Heart left ventricle (tissue), 16 donors: ENCODE results near the gene HCN4. TPM values are rescaled to one million over a fixed set of nuclear protein-coding genes. Genes with fewer than 3 reads are reported as not detected.

Source experiments
- ATAC-seq, 4 donors: fragments of 200-7000 bp; cut with Tn5 transposase; one replicate each; pipeline ENCODE4 v1.9.1; 2020 to 2022; ENCODE audit warnings: moderate library complexity in 4 of 4, mild to moderate bottlenecking in 3 of 4, moderate number of reproducible peaks in 1 of 4
- DNase-seq, 5 donors: peaks; one replicate each; pipeline ENCODE4 v3.0.0-alpha.2; 2020
- H3K27ac ChIP-seq, 12 donors: fragments of 200-600 bp; sonication (generic) in 4 of 12; one replicate each; pipeline versions ENCODE4 v1.5.0 to v1.8.0; 2016 to 2022; ENCODE audit warnings: mild to moderate bottlenecking in 2 of 12
- H3K27me3 ChIP-seq, 9 donors: fragments of 200-600 bp; sonication (generic) in 2 of 9; one replicate each; pipeline versions ENCODE4 v1.5.1 to v1.8.0; 2016 to 2022; ENCODE audit warnings: mild to moderate bottlenecking in 3 of 9
- H3K36me3 ChIP-seq, 9 donors: fragments of 200-600 bp; sonication (generic) in 2 of 9; one replicate each; pipeline versions ENCODE4 v1.5.0 to v1.8.0; 2018 to 2022; ENCODE audit warnings: mild to moderate bottlenecking in 2 of 9
- H3K4me1 ChIP-seq, 12 donors: fragments of 200-600 bp; sonication (generic) in 4 of 12; one replicate each; pipeline versions ENCODE4 v1.5.0 to v1.8.0; 2016 to 2022; ENCODE audit warnings: mild to moderate bottlenecking in 3 of 12
- H3K4me3 ChIP-seq, 12 donors: fragments of 200-600 bp; sonication (generic) in 4 of 12; one replicate each; pipeline versions ENCODE4 v1.5.0 to v1.8.0; 2017 to 2022; ENCODE audit warnings: mild to moderate bottlenecking in 9 of 12, moderate library complexity in 4 of 12
- H3K9me3 ChIP-seq, 12 donors: fragments of 200-600 bp; sonication (generic) in 4 of 12; one replicate each; pipeline versions ENCODE4 v1.5.0 to v1.8.0; 2016 to 2022; ENCODE audit warnings: mild to moderate bottlenecking in 1 of 12
- POLR2A ChIP-seq, 2 donors: fragments of 450-650 bp; IDR thresholded peaks; one replicate each; pipeline ENCODE4 v1.6.1; 2017; ENCODE audit warnings: antibody characterized with exemption in 2 of 2, mild to moderate bottlenecking in 2 of 2, moderate library complexity in 2 of 2
- WGBS, 4 donors: extraction: QIAGEN DNeasy Blood & Tissue Kit in 2 of 4; methylation state at CpG; one replicate each; pipeline versions ENCODE4 v1.1.5 to v1.1.7; 2013 to 2018; 5-methylcytosine and 5-hydroxymethylcytosine counted together
- intact Hi-C, 10 donors: fragments of 100-400 bp; cut with DNase I; formaldehyde crosslinking; loops; one replicate each; pipeline versions ENCODE4 v1.11.1 to v1.14.2; 2022
- polyA plus RNA-seq, 2 donors: library from polyadenylated mRNA; stranded (reverse); fragments of 200-250 nt; gene quantifications; one replicate each; pipeline ENCODE4 v1.2.3, GENCODE V29; 2013
- total RNA-seq, 9 donors: library from RNA; depleted of rRNA in 2 of 9; stranded (reverse); fragments of >200 nt in 2 of 9; fragmentation: NEBNext Ultra II Directional in 3 of 9; extraction: Animal tissue kit (Norgen Biotek cat#: 25700) in 3 of 9; gene quantifications; one replicate each; pipeline versions ENCODE4 v1.1.0 to v1.2.4, GENCODE V29; 2016 to 2023
- TF ChIP-seq, protein P1 (sequence below), 12 donors: fragments of 200-600 bp; sonication (generic) in 4 of 12; IDR thresholded peaks; one replicate each; pipeline versions ENCODE4 v1.5.0 to v1.8.0; 2018 to 2022; ENCODE audit warnings: antibody characterized with exemption in 12 of 12, mild to moderate bottlenecking in 5 of 12
- donor health status: ischemic (EF 13 %, LVEDD 7.1; RV severe dilation, severe dysfunction).
- donor health status: healthy with polysubstance abuse.
- donor health status: DM: no; HTN: yes; CAD: no.
- donor health status: DM: no; HTN: no; CAD: no.
- donor health status: ischemic (EF 25% LVEDD 6.9; RV normal size, moderate dysfunction).
- donor health status: ischemic (EF 25% LVEDD 5.7; RV mildly dilated, moderate dysfunction).
- donor health status: healthy.
- donor health status: DM: yes; HTN: yes; CAD: no.
- donor health status: ischemic (EF 35%, LVEDD 5.7; RV mildly dilated, moderate dysfunction).
- donor health status: nonischemic (EF 11% LVEDD 7.7; RV severe dilation, severe dysfunction).
- donor health status: DM: yes; HTN: yes; CAD: no.
- donor health status: PGD.
- donor health status: ischemic (EF 29% LVEDD 5.4; RV normal size, mild dysfunction).
- donor health status: nonischemic (EF 23%, LVEDD 6.1; RV moderate dilation, normal function).

The HCN4 gene
- total and polyA plus RNA-seq, 11 donors: 5.1 to 23.0 (median 8.4) TPM

DNA sequence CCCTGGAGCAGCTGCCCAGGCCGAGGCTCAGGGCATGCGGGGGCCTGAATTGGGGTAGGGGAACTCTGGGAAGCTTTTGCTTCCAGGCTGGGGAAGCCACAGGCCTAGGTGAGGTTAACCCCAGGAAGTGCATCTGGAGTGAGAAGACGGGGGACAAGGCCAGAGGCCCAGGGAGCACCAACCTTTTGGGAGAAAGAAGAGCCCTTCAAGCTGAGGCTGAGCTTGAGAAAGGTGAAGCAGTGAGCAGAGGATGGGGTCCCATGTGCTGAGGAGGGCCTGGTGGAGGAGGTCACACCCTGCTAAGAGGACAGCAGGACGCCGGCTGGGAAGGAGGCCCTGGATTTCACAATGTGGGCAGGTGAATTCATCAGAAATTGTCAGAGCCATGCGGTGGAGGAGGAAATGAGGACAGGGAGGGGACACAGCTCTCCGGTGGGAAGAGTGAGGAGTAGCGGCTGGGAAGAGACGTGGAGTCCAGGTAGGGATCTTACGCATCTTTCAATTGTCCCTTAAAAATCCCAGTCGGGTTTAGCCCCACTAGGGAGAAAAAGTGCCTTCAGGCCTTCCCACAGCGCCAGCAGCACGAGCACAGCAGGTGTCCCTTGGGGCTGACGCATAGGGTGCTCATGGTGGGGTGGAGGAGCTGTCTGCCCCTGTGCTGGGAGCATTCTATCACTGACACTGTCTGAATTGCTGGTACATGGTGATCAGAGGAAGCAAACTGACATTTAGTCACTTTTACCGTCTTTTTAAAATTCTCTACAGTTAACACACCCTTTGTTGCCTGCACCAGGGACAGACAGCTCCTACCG, 50.9 kb downstream of the HCN4 start:
- Histone ChIP-seq H3K4me3 (no peak overlapping the region), H3K4me1 (peaks cover 0 to 6% (median 0%) of the 10 kb centered on the region in 12 donors), H3K27me3 (peaks cover 0 to 25% (median 9%) of the 10 kb centered on the region in 9 donors), H3K36me3 (peaks cover 0 to 4% (median 0%) of the 10 kb centered on the region in 9 donors), H3K9me3 (no peaks in the 10 kb centered on the region), H3K27ac (no peak overlapping the region)
- intact Hi-C loops: loop anchor here in 2 of 10 donors (10.0 kb wide), 2 partner anchors 47 to 227 kb away; partner anchors contain the start of gene HCN4 (in 1 of the 2)
- ATAC-seq: no peak
- no peak for TF ChIP-seq POLR2A (IDR thresholded peaks at IDR 0.05)
- TF ChIP-seq, protein P1, sequence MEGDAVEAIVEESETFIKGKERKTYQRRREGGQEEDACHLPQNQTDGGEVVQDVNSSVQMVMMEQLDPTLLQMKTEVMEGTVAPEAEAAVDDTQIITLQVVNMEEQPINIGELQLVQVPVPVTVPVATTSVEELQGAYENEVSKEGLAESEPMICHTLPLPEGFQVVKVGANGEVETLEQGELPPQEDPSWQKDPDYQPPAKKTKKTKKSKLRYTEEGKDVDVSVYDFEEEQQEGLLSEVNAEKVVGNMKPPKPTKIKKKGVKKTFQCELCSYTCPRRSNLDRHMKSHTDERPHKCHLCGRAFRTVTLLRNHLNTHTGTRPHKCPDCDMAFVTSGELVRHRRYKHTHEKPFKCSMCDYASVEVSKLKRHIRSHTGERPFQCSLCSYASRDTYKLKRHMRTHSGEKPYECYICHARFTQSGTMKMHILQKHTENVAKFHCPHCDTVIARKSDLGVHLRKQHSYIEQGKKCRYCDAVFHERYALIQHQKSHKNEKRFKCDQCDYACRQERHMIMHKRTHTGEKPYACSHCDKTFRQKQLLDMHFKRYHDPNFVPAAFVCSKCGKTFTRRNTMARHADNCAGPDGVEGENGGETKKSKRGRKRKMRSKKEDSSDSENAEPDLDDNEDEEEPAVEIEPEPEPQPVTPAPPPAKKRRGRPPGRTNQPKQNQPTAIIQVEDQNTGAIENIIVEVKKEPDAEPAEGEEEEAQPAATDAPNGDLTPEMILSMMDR (IDR thresholded peaks at IDR 0.05): no peak
- no peak for DNase-seq
- 77 to 88% (median 80%) methylated on average over 16 of the region's 16 CpGs for WGBS, 4 donors

DNA sequence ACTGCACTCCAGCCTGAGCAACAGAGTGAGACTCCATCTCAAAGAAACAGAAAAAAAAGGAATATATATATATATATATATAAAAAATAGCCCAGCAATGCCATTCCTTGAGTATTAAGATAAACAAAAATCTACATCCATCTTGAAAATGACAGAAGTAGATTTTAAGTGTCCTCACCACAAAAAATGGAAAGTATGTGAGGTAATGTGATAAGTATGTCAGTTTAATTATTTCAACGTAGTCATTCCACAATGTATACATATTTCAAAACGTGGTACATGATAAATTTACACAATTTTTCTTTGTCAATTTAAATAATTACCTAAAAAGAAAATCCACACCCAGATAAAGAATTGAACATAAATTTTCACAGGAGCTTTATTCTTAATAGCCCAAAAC, 54.9 kb downstream of the HCN4 start:
- Histone ChIP-seq H3K4me1 (peaks cover 0 to 3% (median 0%) of the 10 kb centered on the region in 12 donors), H3K27ac (no peak overlapping the region), H3K9me3 (no peaks in the 10 kb centered on the region), H3K27me3 (peaks cover 0 to 5% (median 1%) of the 10 kb centered on the region in 9 donors), H3K4me3 (no peak overlapping the region), H3K36me3 (no peaks in the 10 kb centered on the region)
- TF ChIP-seq, protein P1 (IDR thresholded peaks at IDR 0.05): no peak
- TF ChIP-seq POLR2A (IDR thresholded peaks at IDR 0.05): no peak
- DNase-seq: no peak
- ATAC-seq: no peak
- intact Hi-C loops: loop anchor here in 2 of 10 donors (10.0 kb wide), 2 partner anchors 51 to 231 kb away; partner anchors contain the start of gene HCN4 (in 1 of the 2)
- 65 to 77% (median 67%) methylated on average over 2 of the region's 2 CpGs for WGBS, 4 donors

DNA sequence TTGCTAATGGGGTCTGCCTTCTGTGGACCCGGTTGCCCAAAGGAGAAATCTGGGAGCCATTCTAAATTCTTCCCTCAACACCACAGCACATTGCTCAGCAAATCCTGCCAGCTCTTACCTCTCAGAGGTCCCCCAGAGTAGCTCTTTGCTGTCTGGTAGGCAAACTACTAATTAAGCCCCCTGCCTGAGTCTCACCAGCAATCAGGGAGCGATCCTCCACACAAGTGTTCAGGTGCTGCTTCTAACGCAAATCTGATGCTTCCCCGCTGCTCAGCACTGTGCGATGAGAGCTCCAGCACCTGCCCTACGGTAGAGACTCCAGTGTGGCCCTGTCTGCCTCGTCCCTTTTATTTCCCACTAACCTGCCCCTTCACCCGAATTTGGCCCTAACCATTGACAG, 60.5 kb downstream of the HCN4 start:
- Histone ChIP-seq H3K9me3 (no peaks in the 10 kb centered on the region), H3K4me1 (peaks cover 0 to 12% (median 0%) of the 10 kb centered on the region in 12 donors), H3K27ac (no peak overlapping the region), H3K27me3 (no peaks in the 10 kb centered on the region), H3K36me3 (peaks cover 0 to 9% (median 0%) of the 10 kb centered on the region in 9 donors), H3K4me3 (no peak overlapping the region)
- intact Hi-C loops: loop anchor here in 9 of 10 donors (5.0 to 10.0 kb wide), 13 partner anchors 79 to 396 kb away; partner anchors contain the start of gene NPTN (in 2 of the 9)
- no peak for ATAC-seq
- DNase-seq: no peak
- TF ChIP-seq, protein P1 (IDR thresholded peaks at IDR 0.05): no peak
- TF ChIP-seq POLR2A (IDR thresholded peaks at IDR 0.05): no peak
- WGBS, 4 donors: 92 to 95% (median 93%) methylated on average over 8 of the region's 8 CpGs
